Measurements from ENCODE around the gene LDHD. TPM values are rescaled to one million over a fixed set of nuclear protein-coding genes. Genes with fewer than 3 reads are reported as not detected.

LDHD gene
- total RNA-seq, 4 donors from 2014 or later, result 3.3 to 20.4 (median 10.4) TPM

DNA sequence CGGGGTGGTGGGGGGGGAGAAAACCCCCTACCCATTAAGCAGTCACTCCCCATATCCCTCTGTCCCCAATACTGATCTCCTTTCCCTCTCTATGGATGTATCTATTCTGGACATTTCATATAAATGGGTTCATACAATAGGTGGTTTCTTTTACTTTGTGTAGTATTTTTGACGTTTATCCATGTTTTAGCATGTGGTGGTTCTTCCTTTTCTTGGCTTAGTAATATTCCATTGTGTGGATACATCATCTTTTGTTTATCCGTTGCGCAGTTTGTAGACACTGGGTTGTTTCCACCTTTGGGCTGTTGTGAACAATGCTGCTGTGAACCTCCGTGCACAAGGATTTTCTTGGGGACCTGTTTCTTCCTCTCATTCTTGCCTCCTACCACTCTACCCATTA, 12.6 kb downstream of the LDHD start:
- Histone ChIP-seq H3K9me3 (no peaks in the 10 kb centered on the region), H3K36me3 (peaks cover 0 to 27% (median 0%) of the 10 kb centered on the region in 3 donors), H3K27ac (no peak overlapping the region), H3K27me3 (no peaks in the 10 kb centered on the region), H3K4me1 (peaks cover 53 to 74% (median 61%) of the 10 kb centered on the region in 3 donors), H3K4me3 (no peak overlapping the region)
- no peak for TF ChIP-seq CTCF (IDR thresholded peaks at IDR 0.05)
- no peak for TF ChIP-seq POLR2A (IDR thresholded peaks at IDR 0.05)
- WGBS, 2 donors, result 92 to 94% methylated on average over 5 of the region's 5 CpGs
- DNase-seq, result no peak
- intact Hi-C loops (cut with DNase I), result no loop called here

- Histone ChIP-seq H3K27ac (no peak overlapping the region), H3K36me3 (peaks cover 0 to 27% (median 0%) of the 10 kb centered on the region in 3 donors), H3K27me3 (no peaks in the 10 kb centered on the region), H3K4me1 (peaks cover 55 to 74% (median 62%) of the 10 kb centered on the region in 3 donors), H3K9me3 (no peaks in the 10 kb centered on the region), H3K4me3 (no peak overlapping the region)
- DNase-seq, result no peak
- TF ChIP-seq CTCF (IDR thresholded peaks at IDR 0.05) (no peak), POLR2A (IDR thresholded peaks at IDR 0.05) (no peak)
- 95 to 96% methylated on average over 9 of the region's 9 CpGs for whole genome bisulfite sequencing, 2 donors
- intact Hi-C loops (cut with DNase I), result no loop called here
Measured at GRCh38 chr16:75102595-75102994, 14.0 kb downstream of the LDHD start.

DNA sequence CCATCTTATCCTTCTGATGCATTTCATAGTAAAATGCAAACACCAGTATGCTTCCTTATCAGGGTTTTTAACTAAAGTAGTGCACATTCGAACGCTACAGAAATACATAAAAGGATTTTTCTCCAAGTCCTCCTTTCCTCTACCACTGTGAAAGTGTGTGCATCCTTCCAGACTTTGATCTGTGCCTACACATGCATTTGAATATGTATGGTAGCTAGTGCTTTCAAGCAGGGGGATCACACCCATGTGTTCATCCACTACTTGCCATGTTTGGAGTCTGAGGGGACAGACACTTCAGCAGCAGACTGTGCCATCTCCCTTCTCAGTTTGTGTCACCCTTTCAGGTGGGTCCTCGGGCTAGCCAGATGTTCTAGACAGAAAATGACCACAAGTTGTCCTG, 14.9 kb downstream of the LDHD start:
- H3K4me1 ChIP-seq, result peaks cover 58 to 74% (median 60%) of the 10 kb centered on the region in 3 donors
- 80 to 86% methylated on average over 2 of the region's 3 CpGs for WGBS, 2 donors

GRCh38 chr16:75100603-75100990, 16.0 kb downstream of the LDHD start:
- TF ChIP-seq CTCF (IDR thresholded peaks at IDR 0.05), result no peak
- no peak for TF ChIP-seq POLR2A (IDR thresholded peaks at IDR 0.05)
- H3K27ac ChIP-seq, result peak overlapping the region in 1 of 4 donors; percentile 82
- no peak for DNase-seq
- intact Hi-C loops (cut with DNase I), result no loop called here
- peaks cover 55 to 74% (median 57%) of the 10 kb centered on the region in 3 donors for H3K4me1 ChIP-seq
- H3K4me3 ChIP-seq, result no peak overlapping the region
- no peaks in the 10 kb centered on the region for H3K27me3 ChIP-seq
- peaks cover 0 to 19% (median 0%) of the 10 kb centered on the region in 3 donors for H3K36me3 ChIP-seq
- H3K9me3 ChIP-seq, result no peaks in the 10 kb centered on the region
- WGBS, 2 donors, result 80 to 83% methylated on average over 3 of the region's 3 CpGs

More for the DNA sequence above, 14.9 kb downstream of the LDHD start:
- no peak for DNase-seq
- H3K27ac ChIP-seq, result no peak overlapping the region
- intact Hi-C loops (cut with DNase I), result no loop called here
- TF ChIP-seq POLR2A (IDR thresholded peaks at IDR 0.05) (no peak), CTCF (IDR thresholded peaks at IDR 0.05) (no peak)
- H3K4me3 ChIP-seq, result no peak overlapping the region
- no peaks in the 10 kb centered on the region for H3K9me3 ChIP-seq
- no peaks in the 10 kb centered on the region for H3K27me3 ChIP-seq
- H3K36me3 ChIP-seq, result peaks cover 0 to 22% (median 0%) of the 10 kb centered on the region in 3 donors

DNA sequence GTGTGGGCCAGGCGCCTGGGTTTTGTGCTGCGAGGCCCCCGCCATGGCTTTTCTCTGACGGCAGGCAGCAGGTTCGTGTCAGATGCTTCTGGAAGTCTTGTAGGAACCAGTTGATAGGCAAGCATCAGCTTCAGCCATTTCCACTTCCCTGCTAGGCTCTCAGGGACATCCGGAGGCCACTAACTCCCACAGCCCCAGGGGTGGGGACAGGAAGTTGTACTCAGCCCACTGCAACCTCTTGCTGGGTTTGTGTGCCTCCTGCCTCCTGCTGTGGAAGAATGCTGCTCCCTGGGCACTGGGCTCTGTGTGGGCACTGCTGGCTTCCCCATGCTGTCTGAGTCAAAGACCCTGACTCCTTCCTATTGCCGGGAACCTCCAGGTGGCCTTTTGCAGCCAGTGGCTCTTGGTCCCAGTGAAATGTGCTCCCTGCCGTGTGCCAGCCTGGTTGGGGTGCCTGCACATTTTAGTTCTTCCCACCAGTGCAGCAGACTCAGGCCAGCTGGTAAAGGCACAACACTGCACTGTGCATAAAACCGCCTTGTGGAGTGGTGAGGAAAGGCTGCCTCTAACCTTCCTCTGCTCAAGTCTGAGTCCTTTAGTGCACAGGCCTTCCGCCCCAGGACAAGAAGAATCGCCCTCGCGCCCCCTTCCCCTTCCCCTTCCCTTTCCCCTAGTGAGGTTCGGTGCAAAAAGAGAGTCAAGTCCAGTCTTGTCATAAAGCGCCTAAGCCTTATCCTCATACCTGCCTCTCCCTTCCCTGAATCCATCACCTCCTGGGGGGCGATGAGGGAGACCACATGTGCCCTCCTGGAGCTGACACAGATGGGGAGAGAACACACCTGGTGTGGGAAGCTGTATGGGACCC, 16.6 kb downstream of the LDHD start:
- no peaks in the 10 kb centered on the region for H3K9me3 ChIP-seq
- no peaks in the 10 kb centered on the region for H3K27me3 ChIP-seq
- H3K4me1 ChIP-seq, result peaks cover 49 to 71% (median 51%) of the 10 kb centered on the region in 3 donors
- H3K27ac ChIP-seq, result peak overlapping the region; percentile 60 to 82 (median 73)
- no peak overlapping the region for H3K4me3 ChIP-seq
- intact Hi-C loops (cut with DNase I), result no loop called here
- TF ChIP-seq POLR2A (IDR thresholded peaks at IDR 0.05) (no peak), CTCF (IDR thresholded peaks at IDR 0.05) (no peak)
- WGBS, 2 donors, result 25 to 44% methylated on average over 4 to 5 of the region's 16 CpGs
- DNase-seq, result no peak
- H3K36me3 ChIP-seq, result peaks cover 0 to 26% (median 0%) of the 10 kb centered on the region in 3 donors
